OCI-LY3 (cell line): ENCODE data around the gene NECAB2.

Source experiments
- EZH2phosphoT487 ChIP-seq: fragments of 200-600 bp; shearing (Covaris generic); IDR thresholded peaks from 2 replicates; pipeline ENCODE4 v1.6.1; 2018; ENCODE audit warnings: antibody characterized with exemption, mixed run types, low read depth
- TF ChIP-seq, protein P1 (sequence below): fragments of 200-600, 300-600 bp; sonication (generic); IDR thresholded peaks from 2 replicates; pipeline ENCODE4 v1.5.1; 2014; ENCODE audit warnings: antibody characterized with exemption, low read length, low read depth

DNA sequence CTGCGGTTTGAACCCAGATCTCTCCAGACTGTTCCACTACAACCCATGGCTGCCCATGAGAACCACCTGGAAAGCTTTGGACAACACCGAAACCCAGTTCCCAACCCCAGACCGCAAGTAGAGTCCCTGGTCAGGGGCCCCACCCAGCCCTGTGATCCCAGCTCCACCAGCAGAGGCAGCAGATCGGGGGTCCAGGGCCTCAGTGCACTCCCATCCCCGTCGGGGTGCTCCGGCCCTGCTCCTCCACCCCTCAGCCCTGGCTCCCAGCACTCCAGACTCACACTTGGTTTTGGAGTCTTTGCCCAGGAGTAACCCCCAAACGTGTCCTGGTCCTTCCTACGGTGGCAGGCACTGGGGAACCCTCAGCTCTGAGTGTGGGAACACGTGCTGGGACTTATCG, 35.7 kb upstream of the NECAB2 start:
- TF ChIP-seq, protein P1, sequence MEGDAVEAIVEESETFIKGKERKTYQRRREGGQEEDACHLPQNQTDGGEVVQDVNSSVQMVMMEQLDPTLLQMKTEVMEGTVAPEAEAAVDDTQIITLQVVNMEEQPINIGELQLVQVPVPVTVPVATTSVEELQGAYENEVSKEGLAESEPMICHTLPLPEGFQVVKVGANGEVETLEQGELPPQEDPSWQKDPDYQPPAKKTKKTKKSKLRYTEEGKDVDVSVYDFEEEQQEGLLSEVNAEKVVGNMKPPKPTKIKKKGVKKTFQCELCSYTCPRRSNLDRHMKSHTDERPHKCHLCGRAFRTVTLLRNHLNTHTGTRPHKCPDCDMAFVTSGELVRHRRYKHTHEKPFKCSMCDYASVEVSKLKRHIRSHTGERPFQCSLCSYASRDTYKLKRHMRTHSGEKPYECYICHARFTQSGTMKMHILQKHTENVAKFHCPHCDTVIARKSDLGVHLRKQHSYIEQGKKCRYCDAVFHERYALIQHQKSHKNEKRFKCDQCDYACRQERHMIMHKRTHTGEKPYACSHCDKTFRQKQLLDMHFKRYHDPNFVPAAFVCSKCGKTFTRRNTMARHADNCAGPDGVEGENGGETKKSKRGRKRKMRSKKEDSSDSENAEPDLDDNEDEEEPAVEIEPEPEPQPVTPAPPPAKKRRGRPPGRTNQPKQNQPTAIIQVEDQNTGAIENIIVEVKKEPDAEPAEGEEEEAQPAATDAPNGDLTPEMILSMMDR = no peak
- TF ChIP-seq EZH2phosphoT487 = no peak
